Measurements from ENCODE around the gene PATE2. TPM values are rescaled to one million over a fixed set of nuclear protein-coding genes. Genes with fewer than 3 reads are reported as not detected.

PATE2 gene
- total RNA-seq, 1 donor = not detected

GRCh38 chr11:125784678-125785077, 6.0 kb upstream of the PATE2 start:
- DNase-seq (ENCODE audit: low read depth) = no peak
- no peak overlapping the region for H3K4me3 ChIP-seq (ENCODE audit: low read depth, low read length)
- TF ChIP-seq, protein P1, sequence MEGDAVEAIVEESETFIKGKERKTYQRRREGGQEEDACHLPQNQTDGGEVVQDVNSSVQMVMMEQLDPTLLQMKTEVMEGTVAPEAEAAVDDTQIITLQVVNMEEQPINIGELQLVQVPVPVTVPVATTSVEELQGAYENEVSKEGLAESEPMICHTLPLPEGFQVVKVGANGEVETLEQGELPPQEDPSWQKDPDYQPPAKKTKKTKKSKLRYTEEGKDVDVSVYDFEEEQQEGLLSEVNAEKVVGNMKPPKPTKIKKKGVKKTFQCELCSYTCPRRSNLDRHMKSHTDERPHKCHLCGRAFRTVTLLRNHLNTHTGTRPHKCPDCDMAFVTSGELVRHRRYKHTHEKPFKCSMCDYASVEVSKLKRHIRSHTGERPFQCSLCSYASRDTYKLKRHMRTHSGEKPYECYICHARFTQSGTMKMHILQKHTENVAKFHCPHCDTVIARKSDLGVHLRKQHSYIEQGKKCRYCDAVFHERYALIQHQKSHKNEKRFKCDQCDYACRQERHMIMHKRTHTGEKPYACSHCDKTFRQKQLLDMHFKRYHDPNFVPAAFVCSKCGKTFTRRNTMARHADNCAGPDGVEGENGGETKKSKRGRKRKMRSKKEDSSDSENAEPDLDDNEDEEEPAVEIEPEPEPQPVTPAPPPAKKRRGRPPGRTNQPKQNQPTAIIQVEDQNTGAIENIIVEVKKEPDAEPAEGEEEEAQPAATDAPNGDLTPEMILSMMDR (IDR thresholded peaks at IDR 0.05; ENCODE audit: insufficient read depth, low read depth, low read length) = no peak

DNA sequence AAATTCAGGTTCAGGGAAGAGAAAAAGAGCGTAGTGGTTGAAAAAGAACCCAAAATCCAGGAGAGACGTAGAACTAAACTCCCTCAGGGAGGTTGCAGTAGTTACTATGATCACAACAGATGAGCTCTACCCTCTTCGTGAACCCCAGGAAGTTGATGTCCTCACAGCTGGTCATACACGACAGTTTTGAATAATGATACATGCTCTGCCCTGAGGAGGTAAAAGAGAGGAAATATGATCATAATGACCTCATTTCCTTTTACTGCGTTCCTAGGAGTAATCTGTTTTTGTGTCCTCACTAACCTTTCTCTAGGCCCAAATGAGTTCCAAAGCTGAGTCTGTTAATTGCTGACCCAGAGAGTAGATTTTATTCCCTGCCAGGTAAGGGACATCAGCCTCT, 1.3 kb downstream of the PATE2 start:
- DNase-seq (ENCODE audit: low read depth) = no peak
- H3K4me3 ChIP-seq (ENCODE audit: low read depth, low read length) = no peak overlapping the region
- TF ChIP-seq, protein P1 (IDR thresholded peaks at IDR 0.05; ENCODE audit: insufficient read depth, low read depth, low read length) = no peak

GRCh38 chr11:125773516-125773915, 5.1 kb downstream of the PATE2 start:
- DNase-seq (ENCODE audit: low read depth) = no peak
- no peak overlapping the region for H3K4me3 ChIP-seq (ENCODE audit: low read depth, low read length)
- TF ChIP-seq, protein P1 (IDR thresholded peaks at IDR 0.05; ENCODE audit: insufficient read depth, low read depth, low read length) = no peak

DNA sequence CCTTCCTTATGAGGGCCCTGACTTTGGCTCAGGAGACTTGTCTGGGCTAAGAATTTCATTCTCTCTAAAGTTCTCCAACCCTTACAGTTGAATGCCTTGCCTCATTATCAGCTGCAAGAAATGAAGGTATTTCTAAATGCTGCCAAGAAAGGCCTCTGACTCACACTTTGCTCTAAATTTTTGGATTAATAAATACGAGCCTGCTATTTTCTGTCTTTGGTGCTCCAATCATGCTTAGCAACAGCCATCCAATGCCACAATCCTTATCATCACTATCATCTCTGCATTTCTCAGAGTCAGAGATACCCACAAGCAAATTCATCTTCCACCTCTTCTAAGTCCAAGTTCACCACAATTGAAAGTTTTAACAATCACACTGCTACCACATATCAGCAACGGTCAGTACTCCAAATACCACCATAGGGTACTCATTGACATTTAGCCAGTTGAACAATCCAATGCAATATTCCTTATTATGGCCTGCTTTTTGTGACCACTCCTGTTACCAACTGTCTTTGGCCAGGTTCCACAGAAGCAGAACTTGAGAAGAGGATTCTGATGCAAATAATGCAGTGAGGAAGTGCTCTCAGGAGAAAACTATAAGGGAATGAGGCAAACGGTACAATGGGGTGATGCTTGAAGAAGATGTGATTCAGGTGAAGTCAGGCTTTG, 5.7 kb downstream of the PATE2 start:
- H3K4me3 ChIP-seq (ENCODE audit: low read depth, low read length) = no peak overlapping the region
- peak; percentile 4 for DNase-seq (ENCODE audit: low read depth)
- TF ChIP-seq, protein P1 (IDR thresholded peaks at IDR 0.05; ENCODE audit: insufficient read depth, low read depth, low read length) = no peak

- TF ChIP-seq, protein P1 (IDR thresholded peaks at IDR 0.05; ENCODE audit: insufficient read depth, low read depth, low read length) = no peak
- H3K4me3 ChIP-seq (ENCODE audit: low read depth, low read length) = no peak overlapping the region
- DNase-seq (ENCODE audit: low read depth) = no peak
These were observed 8.0 kb downstream of the PATE2 start for GRCh38 chr11:125770583-125770982.

DNA sequence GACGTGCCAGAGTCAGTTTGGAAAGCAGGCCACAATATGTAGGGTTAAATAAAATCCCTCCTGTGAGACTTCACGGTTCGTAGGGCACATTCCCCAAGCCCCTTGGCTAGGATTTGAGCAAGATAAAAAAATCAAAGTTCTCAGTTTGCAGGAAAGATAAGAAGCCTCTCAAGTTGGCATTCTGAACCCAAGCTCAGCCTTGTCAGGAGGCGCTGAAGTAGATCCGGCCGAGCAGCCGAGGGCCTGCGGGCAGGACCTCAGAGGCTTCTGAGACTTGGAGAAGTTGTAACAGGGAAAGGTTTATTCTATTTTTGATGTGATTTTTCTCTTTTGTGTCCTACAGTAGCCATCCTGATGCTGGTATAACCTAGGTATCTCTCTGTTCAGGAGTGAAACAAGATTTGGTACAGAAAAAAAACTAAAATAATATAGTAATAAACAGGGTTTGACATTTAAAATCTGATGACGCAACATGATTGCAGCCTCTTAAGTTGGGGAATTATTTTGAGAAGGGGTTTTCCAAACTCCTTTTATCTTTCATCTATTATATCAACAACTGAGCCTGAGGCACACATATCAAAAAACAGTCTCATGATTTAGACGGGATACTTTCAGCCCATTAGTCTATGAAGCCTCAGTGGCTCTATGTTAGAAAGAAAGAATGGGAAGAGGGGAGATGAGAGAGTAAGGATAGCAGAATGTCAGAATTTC, 10.1 kb downstream of the PATE2 start:
- TF ChIP-seq, protein P1 (IDR thresholded peaks at IDR 0.05; ENCODE audit: insufficient read depth, low read depth, low read length) = no peak
- no peak for DNase-seq (ENCODE audit: low read depth)
- no peak overlapping the region for H3K4me3 ChIP-seq (ENCODE audit: low read depth, low read length)

All from fibroblast of villous mesenchyme (primary cell).